NT2/D1 (cell line): ENCODE results near the gene C2orf68.

Experiments used
- YY1 ChIP-seq: IDR thresholded peaks from 2 replicates; pipeline ENCODE4 v1.6.1; 2011; ENCODE audit not compliant: insufficient read length, insufficient read depth
- ZNF274 ChIP-seq: IDR thresholded peaks from 2 replicates; pipeline ENCODE4 v1.6.1; 2011; ENCODE audit warnings: mild to moderate bottlenecking, low read depth, low read length

GRCh38 chr2:85605406-85606115 lies 6.3 kb downstream of the C2orf68 start:
- no peak for TF ChIP-seq YY1
- no peak for TF ChIP-seq ZNF274
